GM21515 (cell line): ENCODE data around the gene PRR23E.

ENCODE experiments used
- ATAC-seq: cut with Tn5 transposase; IDR thresholded peaks from one replicate; pipeline ENCODE4 v1.9.1; 2021; ENCODE audit not compliant: unreplicated experiment

The PRR23E gene

DNA sequence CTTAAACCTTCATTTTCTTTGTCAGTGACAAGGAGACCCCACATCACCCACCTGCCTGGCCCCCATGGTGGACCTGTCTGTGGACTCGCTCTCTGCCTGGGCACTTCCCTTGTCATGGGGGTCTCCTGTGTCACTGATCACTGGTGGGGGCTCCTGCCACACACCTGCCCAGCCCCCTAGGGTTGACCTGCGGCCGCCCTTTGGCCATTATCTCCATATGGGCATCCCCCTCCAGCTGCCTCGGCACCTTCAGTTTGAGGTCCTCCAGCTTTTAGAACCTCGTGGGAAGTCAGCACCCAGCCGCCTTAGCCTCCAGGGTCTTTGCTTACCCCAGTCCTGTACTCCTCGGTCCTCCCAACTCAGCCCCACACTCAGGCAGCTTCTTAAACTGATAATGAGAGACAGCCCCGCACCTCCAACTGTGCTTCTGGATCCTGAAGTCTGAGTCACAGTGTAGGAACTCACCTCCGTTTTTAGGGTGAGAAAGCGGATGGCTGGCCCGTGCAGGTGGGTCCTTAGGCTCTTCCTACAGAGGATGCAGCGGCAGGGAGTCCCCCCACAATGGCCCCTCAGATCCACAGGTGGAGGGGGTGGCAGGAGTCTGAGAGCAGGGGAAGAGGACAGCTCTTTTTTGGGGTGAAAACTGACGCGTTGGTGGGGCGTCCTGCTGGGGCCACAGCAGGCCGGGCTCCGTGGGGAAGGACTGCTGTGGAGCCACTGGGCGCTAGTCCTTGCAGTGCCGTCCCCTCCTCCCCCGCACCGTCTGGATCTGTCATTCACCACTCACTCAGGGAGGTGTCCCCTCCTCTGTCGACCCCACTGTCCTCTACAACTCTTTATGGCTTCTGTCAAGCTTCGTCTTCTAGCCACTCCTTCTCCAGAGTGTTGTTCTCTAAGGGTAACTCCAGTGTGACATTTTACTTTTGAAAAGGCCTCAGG lies 8.7 kb upstream of the PRR23E start:
- no peak for ATAC-seq

DNA sequence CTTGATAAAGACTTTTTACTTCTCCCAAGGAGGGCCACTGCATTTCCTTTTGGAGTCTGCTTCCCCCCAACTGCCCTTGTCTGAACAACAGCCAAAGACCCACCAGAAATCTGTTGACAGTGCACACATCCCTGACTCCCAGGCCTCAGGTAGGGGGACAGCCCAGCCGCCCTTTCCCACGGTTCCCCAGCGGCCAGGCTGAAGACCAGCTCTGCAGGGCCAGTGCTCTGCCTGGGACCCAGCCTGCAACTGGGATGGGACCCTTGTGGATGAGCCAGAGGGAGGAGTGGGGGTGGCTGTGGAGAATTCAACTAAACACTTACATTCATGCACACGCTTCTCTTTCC lies 8.1 kb upstream of the PRR23E start:
- ATAC-seq: no peak

DNA sequence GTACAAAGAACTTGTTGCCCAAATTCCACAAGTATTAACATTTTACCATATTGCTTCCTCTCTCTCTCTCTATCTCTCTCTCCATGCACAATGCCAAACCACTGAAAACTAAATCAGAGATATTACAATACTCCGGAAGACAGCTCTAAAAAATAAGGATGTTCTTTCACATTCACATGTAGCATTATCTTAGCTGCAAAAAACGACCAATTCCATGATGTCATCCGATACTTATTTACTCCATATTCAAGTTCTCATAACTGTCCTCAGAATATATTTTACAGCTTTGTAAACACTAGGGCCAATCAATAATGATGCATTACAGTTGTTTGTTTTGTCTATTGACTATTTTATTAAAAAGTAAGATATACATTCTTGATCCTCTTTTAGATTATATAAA lies 7.7 kb upstream of the PRR23E start:
- ATAC-seq: no peak

DNA sequence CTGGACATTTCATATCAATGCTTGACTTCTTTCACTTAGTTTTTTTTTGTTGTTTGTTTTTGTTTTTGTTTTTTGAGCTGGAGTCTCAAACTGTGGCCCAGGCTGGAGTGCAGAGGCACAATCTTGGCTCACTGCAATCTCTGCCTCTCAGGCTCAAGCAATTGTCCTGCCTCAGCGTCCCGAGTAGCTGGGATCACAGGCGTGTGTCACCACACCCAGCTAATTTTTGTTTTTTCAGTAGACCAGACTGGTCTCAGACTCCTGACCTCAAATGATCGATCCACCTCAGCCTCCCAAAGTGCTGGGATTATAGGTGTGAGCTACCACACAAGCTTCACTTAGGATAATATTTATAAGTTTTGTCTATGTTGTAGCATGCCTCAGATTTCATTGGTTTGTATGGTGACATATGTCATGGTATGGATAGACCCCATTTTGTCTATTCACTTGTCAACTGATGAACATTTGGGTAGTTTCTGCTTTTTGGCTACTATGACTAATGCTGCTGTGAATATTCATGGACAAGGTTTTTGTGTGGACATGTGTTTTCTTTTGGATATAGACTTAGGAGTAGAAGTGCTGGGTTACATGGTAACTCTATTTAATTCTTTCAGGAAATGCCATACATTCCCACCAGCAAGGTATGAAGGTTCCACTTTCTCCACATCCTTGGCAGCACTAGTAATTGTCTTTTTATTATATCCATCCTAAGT lies 6.8 kb upstream of the PRR23E start:
- no peak for ATAC-seq

DNA sequence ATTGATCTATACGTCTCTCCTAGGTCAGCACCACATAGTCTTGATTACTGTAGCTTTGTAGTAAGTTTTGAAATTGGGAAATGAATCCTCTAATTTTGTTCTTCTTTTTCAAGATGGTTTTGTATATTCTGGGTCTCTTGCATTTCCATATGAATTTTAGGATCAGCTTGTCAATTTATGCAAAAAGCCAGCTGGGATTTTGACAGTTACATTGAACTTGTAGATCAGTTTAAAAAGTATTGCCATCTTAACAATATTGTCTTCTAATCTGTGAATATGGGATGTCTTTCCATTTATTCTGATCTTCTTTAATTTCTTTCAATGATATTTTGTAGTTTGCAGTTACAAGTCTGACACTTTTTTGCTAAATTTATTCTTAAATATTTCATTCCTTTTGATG lies 5.6 kb upstream of the PRR23E start:
- no peak for ATAC-seq

DNA sequence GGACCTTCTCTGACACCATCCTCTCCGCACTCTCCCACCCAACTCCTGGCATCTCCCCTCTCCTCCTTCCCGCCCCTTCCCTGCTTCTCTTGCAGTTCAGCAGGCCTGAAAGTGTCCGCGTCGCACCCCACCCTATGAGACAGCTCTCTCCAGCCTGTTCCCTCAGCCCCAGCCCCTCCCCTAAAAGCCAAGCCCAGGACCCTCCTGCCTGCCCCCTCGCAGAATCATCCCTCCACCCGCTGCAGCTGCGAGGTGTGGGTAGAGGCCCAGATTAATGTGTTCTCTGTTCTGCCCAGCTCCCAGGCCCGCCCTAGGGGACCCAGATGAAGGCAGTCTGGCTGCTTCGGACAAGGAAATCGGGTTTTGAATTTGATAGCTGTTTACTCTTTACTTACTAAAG lies 410 bp downstream of the PRR23E start:
- ATAC-seq: no peak

DNA sequence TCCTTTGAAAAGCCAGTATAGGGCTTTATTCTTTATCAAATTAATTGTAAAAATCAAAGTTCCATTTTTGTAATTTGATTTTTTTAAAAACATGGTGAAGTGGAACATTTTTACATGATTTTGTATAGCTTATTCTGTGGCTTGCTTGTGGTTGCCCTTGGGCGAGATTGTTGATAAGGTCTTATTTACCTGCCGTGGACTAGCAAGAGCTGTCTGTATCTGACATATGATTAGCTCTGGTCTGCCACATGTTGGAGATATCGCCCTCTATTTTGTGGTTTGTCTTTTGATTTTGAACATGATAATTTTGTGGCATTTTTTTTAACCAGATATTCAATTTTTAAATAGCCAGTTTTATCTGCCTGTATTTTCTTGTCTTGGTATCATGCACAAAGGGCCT lies 844 bp downstream of the PRR23E start:
- no peak for ATAC-seq

DNA sequence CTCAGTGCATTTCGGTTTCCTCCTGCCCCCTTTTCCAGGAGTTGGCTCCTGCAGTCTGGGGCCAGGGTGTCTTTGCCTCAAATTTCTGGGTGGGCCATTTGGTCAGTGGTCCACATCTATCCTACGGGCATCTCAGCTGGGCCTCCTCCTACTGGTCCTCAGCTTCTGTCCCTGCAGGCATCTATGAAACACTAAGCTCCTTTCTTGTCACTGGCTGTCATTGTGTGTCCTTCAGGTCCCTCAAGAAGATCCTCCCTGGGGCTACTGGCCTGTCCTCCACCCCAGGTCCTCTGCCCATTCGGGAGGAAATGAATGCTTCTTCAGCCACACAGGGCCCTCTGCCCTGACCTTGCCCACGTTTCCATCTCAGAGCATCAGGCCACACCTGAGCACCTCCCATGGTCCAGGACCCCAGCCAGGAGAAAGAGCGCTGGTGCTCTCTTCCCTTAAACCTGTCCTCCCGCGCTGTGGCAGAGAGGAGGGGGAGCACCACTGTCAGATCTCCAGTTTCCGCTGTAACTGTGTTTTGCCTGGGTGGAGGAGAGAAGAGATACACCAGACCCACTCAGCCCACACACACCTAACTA lies 1.8 kb downstream of the PRR23E start:
- no peak for ATAC-seq

DNA sequence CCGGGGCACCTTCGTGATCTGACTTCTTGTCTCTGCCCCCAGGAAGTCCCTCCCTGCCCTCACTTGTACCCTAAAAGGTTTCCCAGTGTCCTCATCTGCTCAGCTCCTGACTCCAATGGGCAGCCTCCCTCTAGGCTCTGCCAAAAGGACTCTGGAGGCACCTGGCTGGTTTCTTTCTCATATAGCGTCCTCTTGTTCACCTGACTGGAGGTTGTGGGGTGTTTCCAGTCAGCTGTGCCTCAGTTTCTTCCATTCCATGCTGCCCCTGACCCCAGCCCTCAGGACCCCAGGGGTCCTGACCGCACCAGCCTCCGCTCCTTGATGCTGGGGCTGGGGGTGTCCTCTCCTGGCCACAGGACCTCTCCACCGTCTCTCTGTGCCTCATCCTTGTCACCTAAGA lies 2.5 kb downstream of the PRR23E start:
- no peak for ATAC-seq

DNA sequence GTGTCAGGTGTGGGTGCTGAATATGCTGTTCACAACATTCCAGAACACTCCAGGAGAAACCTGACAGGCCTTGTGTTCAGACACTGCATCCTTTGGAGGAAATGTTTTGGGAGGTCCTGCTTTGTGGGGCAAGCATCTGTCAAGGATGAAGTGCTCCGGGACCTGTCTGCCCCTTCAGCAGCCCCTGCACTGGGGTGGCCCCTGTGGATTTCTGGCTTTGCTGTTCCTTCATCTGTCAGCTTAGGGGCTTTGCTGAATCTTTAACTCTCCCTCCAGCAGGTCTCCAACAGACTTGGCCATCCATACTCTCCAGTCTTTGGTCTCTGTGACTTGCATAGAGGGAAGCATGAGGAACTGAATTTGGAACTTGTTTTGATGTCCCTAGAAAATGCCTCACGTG lies 3.1 kb downstream of the PRR23E start:
- ATAC-seq: no peak

DNA sequence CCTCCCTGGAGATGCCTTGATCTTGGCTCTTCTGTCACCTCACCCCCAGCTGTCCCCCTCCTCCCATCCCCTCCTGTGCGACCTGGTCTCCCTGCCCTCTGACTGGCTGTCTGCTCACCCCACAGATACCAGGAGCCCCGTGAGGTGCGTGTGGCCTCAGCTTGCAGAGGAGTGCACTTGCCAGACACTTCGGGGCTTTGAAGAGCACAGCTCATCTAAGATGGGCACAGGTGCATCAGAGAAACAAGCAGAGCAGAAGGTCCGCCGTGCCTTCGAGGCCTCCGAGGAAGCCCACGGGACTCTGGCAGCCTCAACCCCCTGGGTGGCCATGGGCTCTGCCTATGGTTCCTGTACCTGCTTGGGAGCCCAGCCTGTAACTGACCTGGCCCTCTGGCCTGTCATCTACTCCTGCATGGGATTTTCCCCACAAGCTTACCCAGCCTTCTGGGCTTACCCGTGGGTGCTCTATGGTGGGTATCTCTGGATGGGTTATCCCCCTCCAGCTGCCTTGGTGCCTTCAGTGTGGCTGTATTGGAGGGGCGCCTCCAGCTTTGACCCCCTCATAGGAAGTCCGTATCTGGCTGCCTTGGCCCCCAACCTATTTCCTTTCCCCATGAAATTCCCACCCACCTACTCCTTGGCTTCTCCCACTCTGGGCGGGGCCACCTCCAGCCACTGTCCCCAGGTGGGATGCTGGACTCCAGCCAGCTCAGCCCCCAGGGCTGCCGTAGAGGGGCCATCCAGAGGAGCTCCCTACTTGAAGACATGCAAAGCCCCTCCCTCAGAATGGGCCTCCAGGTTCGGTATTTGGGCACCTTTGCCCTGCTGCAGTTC lies 3.8 kb downstream of the PRR23E start:
- no peak for ATAC-seq

DNA sequence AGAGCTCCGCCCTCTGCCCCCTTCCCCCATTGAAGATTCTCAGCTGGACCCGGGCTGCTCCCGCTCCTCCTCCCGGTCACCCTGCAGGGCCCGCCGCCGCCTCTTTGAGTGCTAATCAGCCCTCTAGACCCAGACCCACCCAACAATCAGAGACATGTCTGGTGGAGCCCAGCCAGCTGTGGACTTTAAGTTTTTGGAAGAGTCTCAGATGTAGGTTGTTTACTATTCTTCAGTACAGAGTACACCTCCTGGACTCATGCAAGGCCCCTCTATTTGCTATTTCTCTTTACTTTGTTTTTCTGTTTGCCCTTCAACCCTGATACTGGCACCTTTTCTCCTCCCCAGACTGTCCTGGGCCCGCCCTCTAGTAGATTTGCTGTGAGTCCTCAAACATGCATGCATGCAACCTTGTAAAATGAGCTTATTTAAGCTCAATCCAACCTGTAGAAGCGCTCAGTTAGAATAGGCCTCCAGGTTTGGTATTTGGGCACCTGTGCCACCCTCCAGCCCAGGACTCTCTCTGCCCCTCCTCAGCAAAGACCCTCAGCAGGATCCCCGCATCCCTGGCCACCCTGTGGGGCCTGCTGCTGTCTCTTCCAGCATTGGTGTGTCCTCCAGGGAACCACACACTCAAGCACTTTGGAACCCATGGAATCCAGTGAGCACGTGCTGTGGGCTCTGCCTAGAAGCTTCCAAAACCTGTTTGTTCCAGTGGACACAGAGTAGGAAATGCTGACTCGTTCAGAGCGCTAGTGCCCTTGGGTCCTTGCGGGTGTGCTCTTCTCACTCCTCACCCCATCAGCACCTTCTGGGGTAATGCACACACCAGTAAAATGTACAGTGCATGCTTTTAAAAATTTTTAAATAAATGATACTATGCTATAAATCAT lies 4.6 kb downstream of the PRR23E start:
- ATAC-seq: no peak

DNA sequence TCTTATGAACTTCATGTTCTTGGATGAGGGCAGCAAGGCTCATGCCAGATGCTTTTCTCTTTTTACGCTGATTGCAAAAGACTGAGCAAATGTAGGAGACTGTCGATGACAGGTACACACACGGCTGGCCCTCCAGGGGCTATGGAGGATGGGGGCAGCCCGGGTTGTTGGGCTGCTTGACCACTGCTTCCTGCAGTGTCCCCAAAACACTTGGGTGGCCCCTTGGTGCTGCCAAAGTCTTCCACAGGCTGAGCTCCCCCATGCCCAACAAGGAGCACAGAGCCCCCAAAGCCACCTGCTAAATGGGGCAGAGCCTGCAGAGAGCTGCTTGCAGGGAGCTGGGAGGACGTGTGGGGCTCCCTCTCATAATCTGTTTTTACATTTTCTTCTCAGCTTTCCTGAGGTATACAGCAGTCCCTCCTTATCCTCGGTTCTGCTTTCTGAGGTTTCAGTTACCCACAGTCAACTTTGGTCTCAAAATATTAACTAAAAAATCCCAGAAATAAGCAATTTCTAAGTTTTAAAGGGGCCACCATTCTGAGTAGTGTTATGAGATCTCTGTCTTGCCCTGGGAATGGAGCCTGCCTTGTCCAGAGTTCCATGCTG lies 7.3 kb downstream of the PRR23E start:
- no peak for ATAC-seq

DNA sequence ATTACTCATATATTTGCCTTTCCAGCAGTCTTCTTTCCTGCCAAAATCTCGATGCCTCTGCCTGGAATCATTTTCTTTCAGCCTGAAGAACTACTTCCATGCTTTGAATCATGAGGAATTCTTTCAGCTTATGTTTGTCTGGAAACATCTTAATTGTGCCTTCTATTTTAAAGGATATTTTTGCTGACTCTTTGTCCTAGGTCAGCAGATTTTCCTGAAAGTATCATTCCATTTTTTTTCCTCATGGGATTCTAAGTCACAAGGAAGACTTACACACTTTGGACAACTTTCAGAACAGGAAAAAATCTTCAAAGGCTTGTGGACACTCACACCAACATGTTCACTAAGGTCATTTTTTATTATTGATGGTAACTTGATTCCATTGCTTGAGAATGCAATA lies 10.1 kb downstream of the PRR23E start:
- ATAC-seq: no peak

DNA sequence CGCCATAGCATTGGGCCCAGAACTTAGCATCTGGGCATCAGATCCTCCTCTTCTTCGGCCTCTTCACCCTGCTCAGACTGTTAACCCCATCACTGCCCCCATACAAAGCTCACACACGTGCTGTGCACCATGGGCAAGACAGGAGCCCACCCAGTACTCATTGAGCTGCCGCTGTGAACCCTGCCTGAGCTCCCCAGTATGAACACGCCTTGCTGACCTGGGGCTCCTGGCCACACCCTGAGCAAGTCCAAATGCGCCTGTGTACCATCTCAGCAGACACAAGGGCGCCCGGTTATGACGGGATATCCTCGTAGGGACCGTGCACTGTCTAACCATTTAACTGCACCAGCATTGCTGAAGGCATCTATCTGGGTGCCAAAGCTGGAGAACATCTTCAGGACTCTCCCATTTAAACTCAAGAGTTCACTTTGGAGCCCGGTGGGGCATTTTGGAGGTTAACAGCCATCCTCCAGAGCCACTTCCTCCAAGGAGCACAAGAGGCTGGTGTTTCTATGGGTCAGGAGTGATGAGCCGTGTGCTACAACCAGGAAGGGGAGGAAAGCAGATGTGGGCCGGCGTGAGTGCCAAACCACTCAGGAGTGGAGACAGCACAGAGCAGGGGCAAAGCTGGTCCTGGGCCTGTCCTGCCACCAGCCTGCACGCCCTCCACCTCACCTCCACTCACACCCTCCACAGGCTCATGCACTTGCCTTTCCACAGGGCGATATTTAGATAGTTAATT lies 12.1 kb downstream of the PRR23E start:
- ATAC-seq: no peak

DNA sequence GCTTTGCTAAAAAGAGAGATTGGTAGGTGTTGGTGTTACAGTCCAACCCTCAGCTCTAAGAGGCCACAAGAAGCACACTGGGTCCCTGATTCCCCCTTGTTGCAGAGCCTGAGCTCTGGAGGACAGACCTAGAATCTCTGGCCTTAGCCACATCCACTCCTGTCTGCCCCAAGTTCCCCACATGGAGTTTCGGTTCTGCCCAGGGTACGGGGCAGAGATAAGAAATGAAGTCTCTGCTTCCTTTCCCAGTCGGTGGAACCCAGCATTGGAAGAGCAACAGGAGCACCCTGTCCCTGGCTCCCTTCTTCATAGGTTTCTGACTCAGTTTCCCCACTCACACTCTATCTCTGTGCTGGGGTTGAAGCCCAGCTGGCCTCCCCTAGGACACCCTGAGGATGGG lies 13.2 kb downstream of the PRR23E start:
- no peak for ATAC-seq

DNA sequence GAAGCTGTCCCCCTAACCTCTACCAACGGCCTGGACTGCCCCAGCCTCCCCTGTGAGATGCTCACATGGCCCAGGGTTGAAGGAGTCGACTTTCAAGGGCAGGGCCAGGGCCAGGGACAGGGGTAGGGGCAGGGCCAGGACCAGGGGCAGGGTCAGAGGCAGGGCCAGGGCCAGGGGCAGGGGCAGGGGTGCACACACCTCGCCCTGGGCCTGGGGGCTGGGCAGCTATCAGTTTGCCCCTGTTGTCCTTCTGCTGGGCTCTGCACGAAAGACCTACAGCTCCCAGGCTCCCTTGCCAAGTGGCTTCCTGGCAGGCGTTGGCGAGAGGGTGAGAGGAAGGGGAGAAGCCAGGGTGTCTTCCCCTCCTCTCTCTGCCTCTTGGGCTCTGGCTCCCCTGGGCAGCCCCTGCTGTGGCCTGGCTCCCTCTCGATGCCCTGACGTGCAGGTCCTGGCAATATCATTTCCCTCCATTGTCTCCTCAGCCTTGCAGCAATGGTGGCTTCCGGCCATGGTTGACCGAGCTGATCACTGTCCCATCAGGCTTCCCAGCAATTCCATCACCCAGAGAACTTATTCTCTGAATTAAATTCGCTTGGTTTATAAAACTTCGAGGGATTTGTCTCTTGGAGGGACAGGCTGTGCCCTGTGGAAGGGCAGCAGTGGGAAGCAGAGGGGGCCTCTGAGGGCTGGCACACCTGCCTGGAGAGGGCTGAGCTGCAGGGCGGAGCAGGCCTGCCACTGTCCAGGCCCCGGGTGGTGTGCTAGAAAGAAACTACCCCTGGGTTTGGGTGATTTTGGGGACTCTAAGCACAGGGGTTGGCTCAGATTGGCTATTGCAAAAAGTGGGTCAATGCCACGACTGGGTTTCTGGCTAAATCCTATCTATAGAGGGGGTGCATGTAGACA lies 13.9 kb downstream of the PRR23E start:
- ATAC-seq: no peak
